Measurements from ENCODE around the gene DLD.

- no peak for TF ChIP-seq ZNF274 (IDR thresholded peaks at IDR 0.05; ENCODE audit: low read depth, low read length)
- no peak for TF ChIP-seq YY1 (IDR thresholded peaks at IDR 0.05; ENCODE audit: insufficient read depth, insufficient read length)
- TF ChIP-seq SUZ12 (IDR thresholded peaks at IDR 0.05; ENCODE audit: extremely low read depth, insufficient read depth, insufficient read length): no peak
Observed at GRCh38 chr7:107891636-107892366, 818 bp downstream of the DLD start.
